ENCODE data around the gene BRIP1.

BRIP1 gene

DNA sequence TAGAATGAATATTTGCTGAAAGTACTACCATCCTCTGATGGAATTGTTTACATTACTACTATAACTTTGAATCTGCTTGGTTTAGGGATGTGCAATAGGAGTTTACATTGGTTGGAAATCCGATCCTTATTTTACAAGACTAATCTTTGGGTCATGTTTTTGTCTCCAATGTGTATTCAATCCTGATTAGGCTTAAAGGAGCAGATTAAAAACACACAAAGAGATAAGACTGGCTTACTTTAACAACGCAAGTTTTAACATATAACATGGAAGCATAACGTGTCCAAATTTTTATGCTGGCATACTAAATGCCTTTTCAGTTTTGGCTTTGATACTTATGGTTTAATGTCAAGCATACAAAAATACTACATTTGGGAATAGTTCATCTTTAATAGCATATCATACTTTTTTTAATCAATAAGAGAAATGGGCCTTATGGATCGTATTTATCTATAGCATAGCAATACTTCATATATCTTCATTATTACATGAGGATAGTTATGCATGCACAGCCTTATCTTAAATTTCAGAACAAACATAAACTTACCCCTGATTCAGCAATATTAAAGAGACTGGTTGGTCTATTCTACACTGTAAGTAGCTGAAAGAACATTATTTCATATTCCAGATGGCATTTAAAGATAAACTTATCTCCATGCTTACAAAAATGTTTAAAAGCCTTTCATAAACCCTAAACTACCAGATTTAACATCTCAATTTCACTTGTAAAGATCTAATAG is 202.4 kb downstream of the BRIP1 start:
- DNase-seq (ENCODE audit: low read depth): no peak

DNA sequence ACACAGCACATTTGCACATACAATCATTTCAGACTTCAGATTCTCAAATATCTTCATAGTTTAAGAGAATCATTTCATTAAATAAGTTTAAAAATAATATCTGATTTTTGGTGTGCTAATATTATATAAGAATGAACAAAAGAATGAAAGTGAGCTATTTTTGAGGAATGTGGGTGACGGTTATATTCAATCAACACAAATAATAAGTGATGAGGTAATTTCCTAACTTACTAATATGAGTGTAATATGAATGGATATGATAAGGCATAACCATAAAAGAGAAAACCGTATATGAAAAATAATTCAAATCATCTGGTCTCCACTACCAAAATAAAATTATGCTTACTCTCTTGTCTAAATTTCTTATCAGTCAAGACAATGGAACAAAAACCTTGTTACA is 203.9 kb downstream of the BRIP1 start:
- DNase-seq (ENCODE audit: low read depth): no peak

DNA sequence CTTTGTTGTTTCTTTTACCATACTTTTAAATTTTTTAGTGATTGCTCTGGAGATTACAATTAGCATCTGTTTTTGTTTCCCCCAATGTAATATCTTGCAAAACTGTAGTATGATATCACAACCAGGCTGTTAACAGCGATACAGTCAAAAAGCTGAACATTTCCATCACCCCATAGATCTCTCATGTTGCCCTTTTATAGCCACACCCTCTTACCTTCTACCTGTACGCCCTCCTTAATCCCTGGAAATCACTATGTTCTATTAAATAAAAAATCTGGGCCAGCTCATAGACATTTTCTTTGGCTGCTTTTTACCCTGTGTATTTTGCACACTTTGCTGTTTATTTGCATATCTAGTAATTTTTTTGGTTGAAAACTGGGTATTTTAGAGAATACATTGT is 205.1 kb downstream of the BRIP1 start:
- no peak for DNase-seq (ENCODE audit: low read depth)

DNA sequence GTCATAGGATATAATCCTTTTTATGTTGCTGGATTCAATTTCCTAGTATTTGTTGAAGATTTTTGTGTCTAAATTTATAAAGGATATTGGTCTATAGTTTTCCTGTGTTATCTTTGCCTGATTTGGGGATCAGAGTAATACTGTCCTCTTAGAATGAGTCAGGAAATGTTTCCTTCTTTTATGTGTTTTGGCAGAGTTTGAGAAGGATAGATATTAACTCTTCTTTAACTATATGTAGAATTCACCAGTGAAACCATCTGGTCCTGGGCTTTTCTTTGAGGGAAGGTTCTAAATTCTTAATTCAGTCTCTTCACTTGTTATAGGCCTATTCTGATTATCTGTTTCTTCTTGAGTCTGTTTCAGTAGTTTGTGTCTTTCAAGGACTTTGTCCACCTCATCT is 206.0 kb downstream of the BRIP1 start:
- no peak for DNase-seq (ENCODE audit: low read depth)

DNA sequence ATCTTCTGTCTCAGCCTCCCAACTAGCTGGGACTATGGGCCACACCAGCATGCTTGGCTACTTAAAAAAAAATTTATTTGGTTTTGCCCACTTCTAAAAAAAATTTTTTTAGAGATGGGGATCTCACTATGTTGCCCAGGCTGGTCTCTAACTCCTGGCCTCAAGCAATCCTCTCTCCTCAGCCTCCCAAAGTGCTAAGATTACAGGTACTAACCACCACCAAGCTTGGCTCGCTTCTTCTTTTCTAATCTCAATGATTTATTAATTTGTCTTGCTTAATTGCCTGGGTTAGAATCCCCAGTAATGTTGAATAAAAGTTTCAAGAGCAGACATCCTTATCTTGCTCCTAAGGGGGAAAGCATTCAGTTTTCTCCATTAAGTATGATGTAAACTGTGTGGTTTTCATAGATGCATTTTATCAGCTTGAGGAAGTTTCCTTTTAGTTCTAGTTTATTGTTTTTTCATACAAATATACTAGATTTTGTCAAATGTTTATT is 206.6 kb downstream of the BRIP1 start:
- no peak for DNase-seq (ENCODE audit: low read depth)

DNA sequence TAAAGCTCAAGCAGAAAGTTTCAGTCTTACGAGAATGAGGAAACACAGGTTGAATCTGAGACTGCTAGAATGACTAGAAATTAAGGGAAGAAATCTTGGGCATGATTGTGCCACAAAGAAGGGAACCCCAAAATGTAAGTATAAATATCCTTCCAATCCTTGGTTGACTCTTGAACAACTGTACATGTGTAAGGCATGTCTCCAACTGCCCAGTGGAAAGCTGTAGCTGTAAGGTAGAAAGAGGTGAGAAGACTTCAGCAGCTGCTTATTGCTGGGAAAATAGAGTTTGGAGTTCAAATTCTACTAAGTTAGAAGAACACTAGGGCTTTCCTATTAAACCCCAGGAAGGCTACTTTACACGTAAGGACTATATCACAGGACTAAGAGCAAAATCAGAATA is 212.6 kb downstream of the BRIP1 start:
- DNase-seq (ENCODE audit: low read depth): no peak

DNA sequence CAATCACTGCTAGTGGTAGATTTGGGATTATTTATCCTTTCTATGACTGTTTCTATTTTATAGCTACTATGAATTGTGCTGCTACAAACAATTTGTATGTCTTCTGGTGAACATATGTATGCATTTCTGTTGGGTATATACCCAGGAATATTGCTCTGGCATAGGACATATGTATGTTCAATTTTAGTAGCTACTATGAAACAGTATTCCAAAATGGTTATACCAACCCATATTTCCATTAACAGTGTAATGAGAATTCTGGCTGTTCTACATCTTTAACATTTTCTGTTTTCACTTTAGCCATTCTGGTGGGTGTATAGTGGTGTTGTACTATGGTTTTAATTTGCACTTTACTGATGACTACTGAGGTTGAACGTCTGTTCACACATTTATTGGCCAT is 214.7 kb downstream of the BRIP1 start:
- DNase-seq (ENCODE audit: low read depth): no peak

DNA sequence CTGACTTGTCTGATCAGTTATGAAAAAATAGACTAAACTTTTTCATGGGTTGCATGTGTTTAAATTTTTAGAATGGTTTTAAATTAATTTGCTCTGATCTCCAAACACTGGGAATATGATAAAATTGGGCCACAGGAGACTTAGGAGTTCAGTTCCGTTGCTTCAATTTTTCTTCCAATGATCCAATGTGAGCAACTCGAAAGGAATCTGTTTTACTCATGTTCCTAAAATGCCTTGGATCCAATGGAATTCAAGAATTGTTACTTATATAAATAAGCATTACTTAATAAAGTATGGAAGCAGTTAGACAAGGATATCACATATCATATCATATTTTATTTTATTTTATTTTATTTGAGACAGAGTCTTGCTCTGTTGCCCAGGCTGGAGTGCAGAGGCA is 216.3 kb downstream of the BRIP1 start:
- DNase-seq (ENCODE audit: low read depth): peak; percentile 40

DNA sequence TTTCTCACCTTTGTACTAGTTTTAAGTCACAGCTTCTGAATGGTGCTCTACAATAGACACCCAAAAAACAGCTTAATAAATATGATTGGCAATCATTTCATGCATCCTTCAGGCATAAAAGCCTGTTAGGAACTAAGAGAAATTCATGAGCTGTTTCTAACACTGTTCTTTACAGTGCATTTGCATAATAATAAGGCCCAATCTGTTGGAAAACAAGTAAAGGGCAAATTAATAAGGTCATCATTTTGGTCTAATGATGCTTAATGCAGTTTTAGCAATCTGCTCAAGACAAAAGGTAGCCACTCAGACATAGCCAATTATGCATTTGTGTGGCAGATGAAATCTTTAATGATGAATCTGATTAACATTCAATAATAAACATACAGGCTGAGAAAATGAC is 216.8 kb downstream of the BRIP1 start:
- DNase-seq (ENCODE audit: low read depth): no peak

DNA sequence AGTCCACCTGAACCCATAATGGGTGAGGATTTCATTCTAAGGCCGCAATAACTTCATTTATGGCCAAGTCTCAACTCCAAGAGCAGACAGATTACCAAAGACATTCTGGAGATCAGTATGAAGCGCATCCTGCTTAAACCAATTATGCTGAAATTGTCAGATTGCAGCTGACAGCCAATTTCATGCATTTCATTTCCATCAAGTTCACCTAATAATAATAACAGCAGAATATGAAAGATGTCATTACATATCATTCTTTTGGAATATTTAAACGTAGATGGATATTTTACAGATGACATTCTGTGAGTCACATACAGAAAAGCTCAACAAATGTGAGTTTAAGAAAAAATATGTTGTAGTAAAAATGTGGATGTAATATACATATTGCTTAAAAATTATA is 217.4 kb downstream of the BRIP1 start:
- DNase-seq (ENCODE audit: low read depth): no peak

DNA sequence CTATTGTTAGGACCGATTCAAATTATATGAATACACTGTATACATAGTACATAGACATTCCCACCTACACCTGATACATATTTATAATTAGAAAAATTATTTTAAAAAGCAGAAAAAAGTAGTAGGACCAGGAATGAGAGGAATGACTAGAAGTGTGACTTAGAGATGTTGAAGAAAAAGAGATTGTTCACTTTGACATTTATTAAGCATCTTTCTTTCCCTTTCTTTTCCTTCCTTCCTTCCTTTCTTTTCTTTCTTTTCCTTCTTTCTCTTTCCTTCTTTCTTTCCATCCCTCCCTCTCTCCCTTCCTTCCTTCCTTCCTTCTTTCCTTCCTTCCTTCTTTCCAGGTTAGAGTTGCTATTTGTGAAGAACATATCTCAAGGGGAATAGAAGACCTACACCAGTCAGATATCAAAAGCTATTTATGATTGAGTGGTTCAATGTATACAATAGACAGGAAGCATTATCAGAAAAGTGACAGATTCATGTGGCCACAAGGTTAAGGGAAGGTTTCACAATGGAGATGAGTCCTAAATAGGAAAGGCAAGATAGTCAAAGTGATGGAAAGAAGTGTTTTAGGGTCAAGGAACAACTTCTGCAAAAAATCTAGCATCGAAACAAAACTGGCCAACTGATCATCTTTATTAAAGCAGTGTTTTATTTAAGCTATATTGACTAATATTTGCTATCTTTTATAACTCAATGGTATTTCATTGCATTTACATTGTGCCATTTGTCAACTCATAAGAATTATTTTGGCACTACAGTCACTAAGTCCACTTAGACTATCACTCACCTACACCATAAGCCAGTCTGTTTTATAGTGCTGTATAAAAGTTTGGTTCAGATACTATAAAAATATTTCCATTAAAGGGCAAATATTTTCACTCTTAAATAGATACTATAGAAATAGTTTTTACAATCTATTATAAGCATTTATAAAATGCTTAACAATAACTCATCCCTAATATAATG is 218.2 kb downstream of the BRIP1 start:
- no peak for DNase-seq (ENCODE audit: low read depth)

DNA sequence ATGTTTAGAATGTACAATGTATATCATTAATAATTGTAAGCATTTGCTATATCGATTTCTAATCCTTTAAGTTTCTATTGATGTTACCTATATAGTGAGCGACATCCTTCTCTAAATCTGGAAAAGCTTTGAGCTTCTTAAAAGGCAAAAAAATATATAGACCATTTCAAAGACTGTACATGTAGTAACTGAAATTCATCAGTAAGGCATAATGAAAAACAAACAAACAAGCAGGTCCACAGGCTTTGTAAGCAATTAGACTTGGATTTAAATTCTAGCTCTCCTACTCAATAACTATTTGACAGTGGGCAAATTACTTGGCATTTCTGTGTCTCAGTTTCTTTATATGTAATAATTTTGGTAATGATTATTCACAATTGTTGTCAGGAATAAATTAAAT is 220.6 kb downstream of the BRIP1 start:
- no peak for DNase-seq (ENCODE audit: low read depth)

DNA sequence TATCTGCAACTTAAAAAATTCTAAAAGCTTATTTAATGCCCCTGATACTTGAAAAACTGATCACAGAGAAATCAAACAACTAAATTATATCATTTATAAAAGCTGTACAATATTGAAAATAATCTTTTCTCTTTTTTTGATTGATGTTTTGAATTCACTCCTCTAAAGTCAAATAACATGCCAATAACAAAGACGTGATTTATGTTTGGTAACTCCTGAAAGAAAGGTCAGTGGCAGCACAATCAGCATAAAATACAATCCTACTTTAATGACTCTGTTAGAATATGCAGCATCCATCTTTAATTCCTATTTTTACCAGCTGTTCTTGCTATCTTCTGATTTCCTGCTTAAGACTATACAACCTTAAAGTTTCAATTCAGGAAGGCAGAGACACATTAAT is 221.6 kb downstream of the BRIP1 start:
- DNase-seq (ENCODE audit: low read depth): no peak

DNA sequence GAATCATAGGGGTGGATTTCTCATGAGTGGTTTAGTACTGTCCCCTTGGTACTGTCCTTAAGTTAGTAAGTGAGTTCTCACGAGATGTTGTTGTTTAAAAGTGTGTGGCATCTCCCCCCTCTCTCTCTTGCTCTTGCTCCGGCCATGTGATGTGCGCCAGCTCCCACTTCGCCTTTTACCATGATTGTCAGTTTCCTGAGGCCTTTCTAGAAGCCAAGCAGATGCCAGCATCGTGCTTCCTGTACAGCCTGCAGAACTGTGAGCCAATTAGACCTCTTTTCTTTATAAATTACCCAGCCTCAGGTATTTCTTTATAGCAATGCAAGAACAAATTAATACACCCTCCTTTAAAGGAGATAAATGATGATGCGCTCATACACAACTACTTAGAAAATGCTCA is 222.2 kb downstream of the BRIP1 start:
- no peak for DNase-seq (ENCODE audit: low read depth)

DNA sequence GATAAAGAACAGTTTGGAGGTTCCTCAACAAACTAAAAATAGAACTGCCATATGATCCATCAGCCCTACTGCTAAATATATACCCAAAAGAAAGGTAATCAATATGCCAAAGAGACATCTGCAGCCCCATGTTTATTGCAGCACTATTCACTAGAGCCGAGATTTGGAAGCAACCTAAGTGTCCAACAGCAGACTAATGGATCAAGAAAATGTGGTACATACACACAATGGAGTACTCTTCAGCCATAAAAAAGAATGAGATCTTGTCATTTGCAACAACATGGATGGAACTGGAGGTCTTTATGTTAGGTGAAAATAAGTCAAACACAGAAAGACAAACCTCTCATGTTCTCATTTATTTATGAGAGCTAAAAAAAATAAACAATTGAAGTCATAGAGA is 223.5 kb downstream of the BRIP1 start:
- DNase-seq (ENCODE audit: low read depth): no peak

DNA sequence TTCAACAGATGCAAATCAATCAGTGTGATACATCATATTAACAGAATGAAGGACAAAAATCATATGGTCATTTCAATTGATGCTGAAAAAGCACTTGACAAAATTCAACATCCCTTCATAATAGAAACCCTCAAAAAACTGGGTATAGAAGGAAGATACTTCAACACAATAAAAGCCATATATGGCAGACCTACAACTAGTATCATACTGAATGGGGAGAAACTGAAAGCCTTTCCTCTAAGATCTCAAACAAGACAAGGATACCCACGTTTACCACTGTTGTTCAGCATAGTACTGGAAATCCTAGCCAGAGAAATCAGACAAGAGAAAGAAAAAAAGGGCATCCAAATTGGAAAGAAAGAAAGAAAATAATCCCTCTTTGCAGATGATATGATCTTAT is 225.2 kb downstream of the BRIP1 start:
- no peak for DNase-seq (ENCODE audit: low read depth)

DNA sequence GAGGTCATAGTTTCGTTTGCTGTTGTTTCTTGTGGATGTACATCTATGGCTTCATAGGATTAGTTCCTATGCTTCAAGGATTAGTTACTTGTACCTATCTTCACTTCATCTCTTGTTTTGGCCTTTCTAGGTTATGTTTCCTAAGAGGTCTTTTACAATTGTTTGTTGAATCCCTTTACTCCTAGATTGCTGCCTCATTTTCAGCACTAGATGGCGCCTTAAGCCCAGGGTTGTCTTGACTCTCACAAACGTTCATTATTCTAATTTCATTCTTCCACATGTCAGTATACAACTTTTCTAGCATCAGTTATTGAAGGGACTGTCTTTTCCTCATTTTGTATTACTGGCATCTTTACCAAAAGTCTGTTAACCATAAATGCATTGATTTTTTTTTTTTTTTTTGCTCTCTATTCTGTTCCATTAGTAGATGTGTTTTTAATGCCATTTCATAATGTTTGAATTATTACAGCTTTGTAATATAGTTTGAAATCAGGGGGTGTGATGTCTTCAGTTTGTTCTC is 227.4 kb downstream of the BRIP1 start:
- DNase-seq (ENCODE audit: low read depth): peak; percentile 5

DNA sequence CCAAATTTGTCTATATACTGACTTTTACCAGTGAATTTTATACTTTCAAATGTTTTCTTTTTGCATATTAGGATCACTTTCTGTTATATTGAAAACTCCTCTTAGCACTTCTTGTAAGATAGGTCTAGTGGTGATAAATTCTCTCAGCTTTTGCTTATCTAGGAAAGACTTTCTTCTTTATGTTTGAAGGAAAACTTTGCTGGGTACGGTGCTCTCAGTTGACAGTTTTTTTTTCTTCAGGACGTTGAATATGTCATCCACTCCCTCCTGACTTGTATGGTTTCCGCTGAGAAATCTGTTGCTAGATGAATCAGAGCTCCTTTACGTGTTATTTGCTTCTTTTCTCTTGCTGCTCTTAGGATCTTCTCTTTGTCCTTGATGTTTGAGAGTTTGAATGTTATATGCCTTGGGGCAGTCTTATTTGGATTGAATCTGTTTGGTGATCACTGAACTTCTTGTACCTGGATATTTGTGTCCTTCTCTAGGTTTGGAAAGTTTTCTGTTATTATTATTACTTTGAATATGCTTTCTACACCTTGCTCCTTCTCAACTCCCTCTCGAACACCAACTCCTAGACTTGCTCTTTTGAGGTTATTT is 228.3 kb downstream of the BRIP1 start:
- DNase-seq (ENCODE audit: low read depth): no peak

DNA sequence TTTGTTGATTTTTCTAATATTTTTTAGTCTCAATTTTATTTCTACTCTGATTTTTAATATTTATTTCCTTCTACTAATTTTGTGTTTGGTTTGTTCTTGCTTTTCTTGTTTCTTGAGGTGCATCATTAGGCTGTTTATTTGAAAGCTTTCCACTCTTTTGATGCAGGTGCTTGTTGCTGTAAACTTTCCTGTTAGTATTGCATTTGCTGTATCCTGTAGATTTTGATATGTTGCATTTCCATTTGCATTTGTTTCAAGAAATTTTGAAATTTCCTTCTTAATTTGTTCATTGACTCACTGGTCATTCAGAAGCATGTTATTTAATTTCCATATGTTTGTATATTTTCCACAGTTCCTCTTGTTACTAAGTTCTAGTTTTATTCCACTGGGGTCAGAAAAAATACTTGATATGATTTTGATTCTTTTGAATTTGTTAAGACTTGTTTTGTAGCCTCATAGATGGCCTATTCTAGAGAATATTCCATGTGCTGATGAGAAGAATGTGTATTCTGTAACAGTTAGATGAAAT is 229.3 kb downstream of the BRIP1 start:
- DNase-seq (ENCODE audit: low read depth): no peak

DNA sequence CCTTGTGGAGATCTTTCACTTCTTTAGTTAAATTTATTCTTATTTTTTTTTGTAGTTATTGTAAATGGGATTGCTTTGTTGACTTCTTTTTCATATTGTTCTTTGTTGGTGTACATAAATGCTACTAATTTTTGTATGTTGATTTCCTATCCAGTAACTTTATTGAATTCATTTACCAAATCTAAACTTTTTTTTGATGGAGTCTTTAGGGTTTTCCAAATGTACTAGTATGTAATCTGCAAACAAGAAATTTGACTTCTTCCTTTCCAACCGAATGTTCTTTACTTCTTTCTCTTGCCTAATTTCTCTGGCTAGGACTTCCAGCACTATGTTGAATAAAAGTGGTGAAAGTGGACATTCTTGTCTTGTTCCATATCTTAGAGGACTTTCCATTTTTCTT is 230.5 kb downstream of the BRIP1 start:
- no peak for DNase-seq (ENCODE audit: low read depth)

DNA sequence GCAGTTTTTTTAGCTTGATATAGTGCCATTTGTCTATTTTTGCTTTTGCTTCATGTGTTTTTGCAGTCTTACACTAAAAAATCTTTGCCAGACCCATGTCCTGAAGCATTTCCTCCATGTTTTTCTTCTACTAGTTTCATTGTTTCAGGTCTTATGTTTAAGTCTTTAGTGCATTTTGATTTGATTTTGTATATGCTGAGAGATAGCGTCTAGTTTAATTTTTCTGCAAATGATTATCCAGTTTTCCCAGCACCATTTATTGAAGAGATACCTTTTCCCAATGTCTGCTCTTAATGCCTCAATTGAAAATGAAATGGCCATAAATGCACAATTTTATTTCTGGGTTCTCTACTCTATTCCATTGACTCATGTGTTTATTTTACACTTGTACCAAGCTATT is 231.5 kb downstream of the BRIP1 start:
- DNase-seq (ENCODE audit: low read depth): no peak

All from non-pigmented ciliary epithelial cell (primary cell).